ENCODE measurements around the gene MROH2A. TPM values are rescaled to one million over a fixed set of nuclear protein-coding genes. Genes with fewer than 3 reads are reported as not detected.
A peak's percentile ranks its signal among the peaks of the same experiment; 100 is the strongest.

The MROH2A gene
- polyA plus RNA-seq, 1 experiment: not detected

DNA sequence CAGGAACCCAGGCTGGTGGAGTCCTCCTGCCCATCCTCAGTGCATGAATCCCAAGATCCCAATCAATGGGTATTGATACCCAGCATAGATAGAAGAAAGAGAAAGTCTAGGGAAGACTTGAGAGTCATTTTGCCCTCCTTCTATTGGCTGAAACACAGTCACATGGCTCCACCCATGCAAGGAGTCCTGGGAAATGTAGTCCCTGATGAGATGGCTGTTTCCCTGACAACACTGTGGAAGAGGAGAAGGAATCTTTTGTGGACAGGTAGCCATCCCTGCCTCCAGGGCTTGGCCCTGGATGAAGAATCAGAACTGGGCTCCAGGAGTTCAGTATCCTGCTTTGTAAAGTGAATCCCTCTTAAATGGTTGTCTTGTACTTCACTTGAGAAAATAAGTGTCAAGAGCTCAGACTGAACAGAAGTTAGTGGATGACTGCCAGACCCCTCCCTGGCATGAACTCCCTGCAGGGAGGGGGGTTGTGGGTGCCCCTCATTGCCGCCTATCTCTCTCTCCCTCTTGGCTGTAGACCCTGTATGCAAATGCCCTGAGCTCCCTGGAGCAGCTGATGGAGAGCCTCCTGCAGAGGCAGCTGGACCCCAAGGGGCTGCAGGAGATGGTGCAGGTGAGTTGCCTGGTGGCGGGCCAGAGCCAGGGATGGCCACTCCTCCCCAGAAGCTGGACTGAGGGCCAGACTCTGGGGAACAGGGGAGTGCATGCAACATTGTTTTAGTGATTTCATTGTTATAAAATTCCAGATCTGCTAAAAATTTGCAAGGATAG is 36.1 kb downstream of the MROH2A start:
- ChIA-PET POLR2A (no interaction called here), CTCF (no interaction called here)
- TF ChIP-seq CTCF (IDR thresholded peaks at IDR 0.05; ENCODE audit: insufficient read depth, low read depth, low read length): no peak
- Histone ChIP-seq H3K27me3 (ENCODE audit: control insufficient read depth, insufficient read depth, low read length) (0 out of 2 replicates have a peak, but pooled peaks cover 1% of the 10 kb centered on the region), H3K36me3 (ENCODE audit: control insufficient read depth, insufficient read depth, low read length) (no peaks in the 10 kb centered on the region), H3K4me3 (ENCODE audit: low read depth, low read length) (no peak overlapping the region)
- DNase-seq (ENCODE audit: low read depth): no peak

DNA sequence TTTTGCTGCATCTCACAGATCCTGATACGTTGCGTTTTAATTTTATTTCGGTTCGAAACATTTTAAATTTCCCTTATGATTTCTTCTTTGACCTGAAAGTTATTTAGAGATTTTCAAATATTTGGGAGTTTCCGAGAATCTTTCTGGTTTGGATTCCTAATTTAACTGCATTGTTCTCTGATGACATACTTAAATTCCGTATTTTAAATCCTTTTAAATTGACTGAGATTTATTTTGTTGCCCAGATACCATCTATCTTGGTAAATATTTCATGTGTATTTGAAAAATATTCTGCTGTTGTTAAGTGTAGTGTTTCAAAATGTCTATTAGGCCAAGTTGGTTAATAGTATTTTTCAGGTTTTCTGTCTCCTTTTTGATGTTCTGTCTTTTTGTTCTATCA is 37.7 kb downstream of the MROH2A start:
- CTCF ChIA-PET: no interaction called here

DNA sequence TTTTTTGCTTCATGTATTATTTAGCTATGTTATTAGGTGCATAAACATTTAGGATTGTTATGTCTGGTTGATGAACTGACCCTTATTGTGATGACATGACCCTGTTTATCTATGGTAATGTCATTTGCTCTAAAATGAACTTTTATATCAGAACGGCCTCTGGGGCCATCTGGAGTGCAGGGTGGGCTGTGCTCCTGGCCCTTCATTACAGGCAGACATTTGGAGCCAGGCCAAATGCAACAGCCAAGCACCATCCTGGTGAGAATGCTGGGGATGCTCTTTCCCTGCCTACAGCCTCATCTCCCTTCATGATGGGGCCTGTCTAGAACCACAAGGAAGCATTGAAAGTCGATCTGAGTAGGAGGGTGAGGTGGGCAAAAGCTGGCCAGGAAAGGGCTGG is 38.2 kb downstream of the MROH2A start:
- Histone ChIP-seq H3K36me3 (ENCODE audit: control insufficient read depth, insufficient read depth, low read length) (no peaks in the 10 kb centered on the region), H3K4me3 (ENCODE audit: low read depth, low read length) (no peak overlapping the region), H3K27me3 (ENCODE audit: control insufficient read depth, insufficient read depth, low read length) (0 out of 2 replicates have a peak, but pooled peaks cover 1% of the 10 kb centered on the region)
- TF ChIP-seq CTCF (IDR thresholded peaks at IDR 0.05; ENCODE audit: insufficient read depth, low read depth, low read length): no peak
- no peak for DNase-seq (ENCODE audit: low read depth)
- CTCF ChIA-PET: no interaction called here
- POLR2A ChIA-PET: no interaction called here

More for the DNA sequence above, 37.7 kb downstream of the MROH2A start:
- Histone ChIP-seq H3K4me3 (ENCODE audit: low read depth, low read length) (no peak overlapping the region), H3K27me3 (ENCODE audit: control insufficient read depth, insufficient read depth, low read length) (0 out of 2 replicates have a peak, but pooled peaks cover 1% of the 10 kb centered on the region), H3K36me3 (ENCODE audit: control insufficient read depth, insufficient read depth, low read length) (no peaks in the 10 kb centered on the region)
- peak; percentile 21 for DNase-seq (ENCODE audit: low read depth)
- TF ChIP-seq CTCF (IDR thresholded peaks at IDR 0.05; ENCODE audit: insufficient read depth, low read depth, low read length): no peak
- POLR2A ChIA-PET: no interaction called here

DNA sequence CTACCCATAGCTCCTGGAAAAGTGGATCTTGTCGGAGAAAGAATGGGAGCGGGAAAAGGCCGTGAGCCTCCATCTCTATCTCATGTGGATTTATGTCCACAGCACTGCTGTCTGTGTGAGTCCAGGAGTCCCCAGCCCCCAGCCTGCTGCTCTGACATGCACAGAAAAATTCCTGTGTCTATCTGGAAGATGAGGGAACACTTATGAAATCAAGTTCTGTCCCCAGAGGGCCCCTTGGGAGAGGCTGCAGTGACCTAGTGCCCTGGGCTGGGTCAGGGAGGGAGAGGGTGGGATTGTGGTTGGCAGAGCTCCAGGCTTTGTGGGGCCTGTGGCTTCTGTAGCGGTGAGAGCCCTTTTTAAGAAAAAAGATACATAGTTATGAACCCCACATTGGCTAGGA is 38.6 kb downstream of the MROH2A start:
- no peak overlapping the region for H3K4me3 ChIP-seq (ENCODE audit: low read depth, low read length)
- H3K27me3 ChIP-seq (ENCODE audit: control insufficient read depth, insufficient read depth, low read length): 0 out of 2 replicates have a peak, but pooled peaks cover 1% of the 10 kb centered on the region
- ChIA-PET POLR2A (no interaction called here), CTCF (no interaction called here)
- no peaks in the 10 kb centered on the region for H3K36me3 ChIP-seq (ENCODE audit: control insufficient read depth, insufficient read depth, low read length)
- DNase-seq (ENCODE audit: low read depth): no peak
- no peak for TF ChIP-seq CTCF (IDR thresholded peaks at IDR 0.05; ENCODE audit: insufficient read depth, low read depth, low read length)

DNA sequence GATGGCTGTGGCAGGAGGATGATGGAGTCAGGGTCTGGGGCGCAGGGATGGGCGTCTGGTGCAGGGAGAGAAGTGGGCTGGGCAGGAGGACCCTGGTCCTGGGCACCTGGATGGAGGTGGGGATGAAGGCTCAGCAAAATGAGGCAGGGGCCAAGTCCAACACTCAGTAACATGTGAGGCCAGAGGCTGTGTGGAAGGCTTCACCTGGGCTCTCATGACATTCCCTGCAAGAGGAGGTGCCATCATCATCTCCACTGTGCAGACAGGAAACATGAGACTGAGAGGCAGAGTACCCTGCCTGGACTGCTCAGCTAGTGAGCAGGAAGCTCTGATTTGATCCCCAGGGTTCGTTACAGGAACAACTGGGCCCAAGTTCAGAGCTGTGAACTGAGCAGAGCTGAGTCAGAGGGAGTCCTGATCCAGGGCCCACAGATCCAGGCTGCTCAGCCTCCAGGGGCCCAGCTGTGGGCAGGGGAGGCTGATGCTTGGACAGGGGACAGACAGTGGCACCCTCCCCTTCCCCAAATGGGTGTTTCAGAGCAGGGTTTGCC is 39.3 kb downstream of the MROH2A start:
- no peaks in the 10 kb centered on the region for H3K36me3 ChIP-seq (ENCODE audit: control insufficient read depth, insufficient read depth, low read length)
- ChIA-PET CTCF (no interaction called here), POLR2A (no interaction called here)
- TF ChIP-seq CTCF (IDR thresholded peaks at IDR 0.05; ENCODE audit: insufficient read depth, low read depth, low read length): no peak
- no peak overlapping the region for H3K4me3 ChIP-seq (ENCODE audit: low read depth, low read length)
- H3K27me3 ChIP-seq (ENCODE audit: control insufficient read depth, insufficient read depth, low read length): 0 out of 2 replicates have a peak, but pooled peaks cover 1% of the 10 kb centered on the region
- DNase-seq (ENCODE audit: low read depth): no peak

Data from BJ (cell line).